ENCODE measurements around the gene PRR12. TPM values are rescaled to one million over a fixed set of nuclear protein-coding genes. Genes with fewer than 3 reads are reported as not detected.
A peak's percentile ranks its signal among the peaks of the same experiment; 100 is the strongest.
"Not testable (repeated sequence)": the region's sequence is repeated elsewhere in the genome, so short reads cannot be mapped to it uniquely, and the experiment has no call there.

PRR12 gene
- total RNA-seq, 2 donors from 2014 or later = 23.9 to 24.6 TPM

DNA sequence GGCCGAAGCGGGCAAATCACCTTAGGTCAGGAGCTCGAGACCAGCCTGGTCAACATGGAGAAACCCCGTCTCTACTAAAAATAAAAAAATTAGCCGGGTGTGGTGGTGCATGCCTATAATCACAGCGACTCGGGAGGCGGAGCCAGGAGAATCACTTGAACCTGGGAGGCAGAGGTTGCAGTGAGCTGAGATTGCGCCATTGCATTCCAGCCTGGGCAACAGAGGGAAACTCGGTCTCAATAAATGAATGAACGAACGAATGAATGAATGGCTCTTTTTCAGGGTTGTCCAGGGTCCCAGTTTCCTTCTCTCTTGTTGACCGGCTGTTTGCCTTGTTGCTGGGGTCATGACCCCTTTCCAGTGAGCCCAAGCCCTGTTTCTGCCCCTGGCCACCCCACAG is 26.9 kb downstream of the PRR12 start:
- Mint-ChIP-seq H3K4me1 (ENCODE audit: low read depth) (peaks cover 20% of the 10 kb centered on the region), H3K36me3 (ENCODE audit: insufficient read depth in 2 of 2) (peaks cover 11 to 29% of the 10 kb centered on the region in 2 donors)
- ATAC-seq (replicated peaks in 1 of 2); H3K27ac Mint-ChIP-seq; H3K4me3 Mint-ChIP-seq; H3K27me3 Mint-ChIP-seq (ENCODE audit: low read depth); DNase-seq; H3K9me3 Mint-ChIP-seq: not testable (repeated sequence)

DNA sequence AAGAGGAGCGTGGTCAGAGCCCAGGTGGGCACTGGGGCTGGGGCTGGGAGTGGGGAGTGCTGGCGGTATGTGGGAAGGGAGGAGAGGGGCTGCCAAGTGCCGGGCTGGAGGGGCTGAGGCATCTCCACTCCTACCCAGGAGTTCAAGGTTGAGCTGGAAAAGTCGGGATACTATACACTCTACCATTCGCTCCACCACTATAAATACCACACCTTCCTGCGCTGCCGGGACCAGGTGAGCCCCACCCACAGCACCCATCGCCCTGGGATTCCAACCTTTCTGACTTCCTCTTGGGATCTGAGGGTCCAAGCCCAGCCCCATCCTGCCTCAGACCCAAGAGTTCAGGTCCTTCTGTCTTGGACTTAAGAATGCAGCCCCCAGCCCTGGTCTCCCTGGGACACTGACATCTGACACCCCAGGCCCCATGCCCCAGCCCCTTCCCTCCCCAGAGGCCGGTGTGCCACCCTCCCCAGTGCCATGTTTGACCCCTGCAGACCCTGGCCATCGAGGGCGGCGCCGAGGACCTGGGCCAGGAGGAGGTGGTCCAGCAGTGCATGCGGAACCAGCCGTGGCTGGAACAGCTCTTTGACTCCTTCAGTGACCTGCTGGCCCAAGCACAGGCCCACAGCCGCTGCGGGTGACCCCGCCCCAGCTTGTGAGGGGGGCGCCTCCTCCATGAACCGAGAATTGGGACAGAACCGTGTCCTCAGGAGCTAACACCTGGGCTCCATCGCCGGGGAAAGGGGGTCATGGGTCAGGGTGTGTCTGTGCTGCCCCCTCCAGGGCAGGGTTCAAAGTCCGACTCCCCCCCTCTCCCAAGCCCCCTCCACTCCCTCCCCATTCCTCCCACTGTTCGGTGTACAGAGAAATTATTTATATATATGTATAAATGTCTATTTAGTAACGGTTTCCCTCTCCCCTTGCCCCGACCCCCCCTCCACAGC is 34.3 kb downstream of the PRR12 start:
- DNase-seq (no peak), ATAC-seq (replicated peaks in 1 of 2) (no peak)
- Mint-ChIP-seq H3K36me3 (ENCODE audit: insufficient read depth in 2 of 2) (peaks cover 0 to 14% of the 10 kb centered on the region in 2 donors), H3K9me3 (no peaks in the 10 kb centered on the region), H3K4me1 (ENCODE audit: low read depth) (no peaks in the 10 kb centered on the region), H3K4me3 (no peak overlapping the region), H3K27me3 (ENCODE audit: low read depth) (no peaks in the 10 kb centered on the region), H3K27ac (no peak overlapping the region)

DNA sequence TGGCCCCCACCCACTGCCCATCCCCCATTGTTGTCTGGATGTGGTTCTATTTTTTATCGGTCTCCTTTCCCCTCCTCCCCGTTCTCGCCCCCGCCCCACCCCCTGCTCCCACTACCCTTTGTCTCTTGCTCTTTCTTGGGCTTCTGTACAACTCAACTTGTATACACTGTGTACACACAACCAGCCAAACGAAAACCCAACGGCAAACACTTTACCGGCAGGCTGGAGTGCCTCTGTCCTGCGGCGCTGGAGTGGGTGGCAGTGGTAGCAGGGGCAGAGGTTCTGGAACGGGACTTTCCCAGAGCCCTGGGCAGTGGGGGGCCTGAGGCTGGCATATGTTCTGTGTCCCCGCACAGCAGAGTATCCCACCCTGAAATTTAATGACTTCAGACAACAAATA is 35.2 kb downstream of the PRR12 start:
- H3K36me3 Mint-ChIP-seq (ENCODE audit: insufficient read depth in 2 of 2) = peaks cover 0 to 14% of the 10 kb centered on the region in 2 donors

DNA sequence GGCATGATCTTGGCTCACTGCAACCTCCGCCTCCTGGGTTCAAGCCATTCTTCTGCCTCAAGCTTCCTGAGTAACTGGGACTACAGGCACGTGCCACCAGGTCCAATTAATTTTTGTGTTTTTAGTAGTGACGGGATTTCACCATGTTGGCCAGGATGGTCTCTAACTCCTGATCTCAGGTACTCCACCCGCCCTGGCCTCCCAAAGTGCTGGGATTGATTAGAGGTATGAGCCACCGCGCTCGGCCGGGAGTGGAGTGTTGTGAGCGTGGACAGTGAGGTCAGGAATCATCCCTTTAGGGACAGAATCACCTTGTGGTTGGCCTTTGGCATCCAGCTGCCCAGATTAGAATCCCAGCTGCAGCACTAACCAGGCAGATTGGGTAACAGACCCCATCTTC is 38.7 kb downstream of the PRR12 start:
- no peak for ATAC-seq (replicated peaks in 1 of 2)
- H3K27ac Mint-ChIP-seq = no peak overlapping the region
- no peaks in the 10 kb centered on the region for H3K27me3 Mint-ChIP-seq (ENCODE audit: low read depth)

More for the DNA sequence above, 35.2 kb downstream of the PRR12 start:
- ATAC-seq (replicated peaks in 1 of 2) = no peak
- no peak overlapping the region for H3K4me3 Mint-ChIP-seq
- H3K27me3 Mint-ChIP-seq (ENCODE audit: low read depth) = no peaks in the 10 kb centered on the region
- no peak for DNase-seq
- H3K9me3 Mint-ChIP-seq = no peaks in the 10 kb centered on the region
- no peak overlapping the region for H3K27ac Mint-ChIP-seq
- H3K4me1 Mint-ChIP-seq (ENCODE audit: low read depth) = no peaks in the 10 kb centered on the region

DNA sequence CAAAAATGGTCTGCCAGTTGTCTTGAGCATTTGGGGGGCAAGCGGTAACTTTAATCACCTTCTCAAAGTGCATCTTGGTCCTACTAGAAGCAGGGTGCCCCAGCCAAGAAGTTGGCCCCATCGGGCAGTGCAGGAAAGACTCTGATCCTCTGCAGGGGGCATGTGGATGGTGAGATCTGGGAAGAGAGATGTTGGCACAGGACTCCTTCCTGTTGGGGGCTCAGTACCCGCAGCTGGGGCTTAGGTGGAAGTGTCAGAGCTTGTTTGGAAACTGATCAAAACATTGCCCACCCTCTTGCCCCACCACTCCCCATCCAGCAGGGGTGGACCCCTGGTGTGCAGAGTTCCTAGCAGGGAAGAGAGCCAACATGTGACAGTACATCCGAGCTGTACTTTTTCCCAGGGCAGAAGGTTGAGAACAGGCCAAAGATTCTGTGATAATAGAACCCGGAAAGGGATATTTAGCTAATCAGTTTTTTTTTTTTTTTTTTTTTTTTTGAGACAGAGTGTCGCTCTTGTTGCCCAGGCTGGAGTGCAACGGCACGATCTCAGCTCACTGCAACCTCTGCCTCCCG is 40.1 kb downstream of the PRR12 start:
- no peaks in the 10 kb centered on the region for H3K9me3 Mint-ChIP-seq
- no peak overlapping the region for H3K4me3 Mint-ChIP-seq
- no peak for DNase-seq
- H3K36me3 Mint-ChIP-seq (ENCODE audit: insufficient read depth in 2 of 2) = peaks cover 0 to 9% of the 10 kb centered on the region in 2 donors
- no peak overlapping the region for H3K27ac Mint-ChIP-seq
- ATAC-seq (replicated peaks in 1 of 2) = no peak
- H3K27me3 Mint-ChIP-seq (ENCODE audit: low read depth) = no peaks in the 10 kb centered on the region
- peaks cover 9% of the 10 kb centered on the region for H3K4me1 Mint-ChIP-seq (ENCODE audit: low read depth)

More for the DNA sequence above, 38.7 kb downstream of the PRR12 start:
- no peak overlapping the region for H3K4me3 Mint-ChIP-seq
- no peaks in the 10 kb centered on the region for H3K4me1 Mint-ChIP-seq (ENCODE audit: low read depth)
- peaks cover 0 to 11% of the 10 kb centered on the region in 2 donors for H3K36me3 Mint-ChIP-seq (ENCODE audit: insufficient read depth in 2 of 2)
- H3K9me3 Mint-ChIP-seq = no peaks in the 10 kb centered on the region
- DNase-seq = no peak

DNA sequence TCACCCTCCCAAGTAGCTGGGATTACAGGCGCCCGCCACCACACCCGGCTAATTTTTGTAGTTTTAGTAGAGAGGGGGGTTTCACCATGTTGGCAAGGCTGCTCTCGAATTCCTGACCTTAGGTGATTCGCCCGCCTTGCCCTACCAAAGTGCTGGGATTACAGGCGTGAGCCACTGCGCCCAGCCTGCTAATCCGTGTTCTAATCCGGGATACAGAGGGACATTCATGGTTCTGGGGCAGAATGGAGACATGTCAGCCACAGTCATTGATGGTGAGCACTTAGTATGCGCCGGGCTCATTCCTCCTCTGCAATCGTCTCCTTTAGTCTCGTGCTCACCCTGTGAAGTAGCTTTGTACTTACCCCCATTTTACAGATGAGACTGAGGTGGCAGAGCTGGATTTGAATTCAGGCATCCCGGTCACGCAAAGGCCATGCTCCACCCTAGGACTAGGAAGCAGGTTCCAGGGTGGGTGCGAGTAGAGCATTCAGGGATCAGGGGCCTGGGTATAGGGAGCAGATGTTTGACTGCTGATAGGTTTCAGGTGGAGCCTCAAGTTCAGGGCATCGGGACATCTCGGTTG is 40.7 kb downstream of the PRR12 start:
- H3K27ac Mint-ChIP-seq = no peak overlapping the region
- H3K36me3 Mint-ChIP-seq (ENCODE audit: insufficient read depth in 2 of 2) = peaks cover 0 to 8% of the 10 kb centered on the region in 2 donors
- H3K27me3 Mint-ChIP-seq (ENCODE audit: low read depth) = no peaks in the 10 kb centered on the region
- no peaks in the 10 kb centered on the region for H3K9me3 Mint-ChIP-seq
- H3K4me3 Mint-ChIP-seq = no peak overlapping the region
- ATAC-seq (replicated peaks in 1 of 2) (no peak), DNase-seq (no peak)
- peaks cover 10% of the 10 kb centered on the region for H3K4me1 Mint-ChIP-seq (ENCODE audit: low read depth)

DNA sequence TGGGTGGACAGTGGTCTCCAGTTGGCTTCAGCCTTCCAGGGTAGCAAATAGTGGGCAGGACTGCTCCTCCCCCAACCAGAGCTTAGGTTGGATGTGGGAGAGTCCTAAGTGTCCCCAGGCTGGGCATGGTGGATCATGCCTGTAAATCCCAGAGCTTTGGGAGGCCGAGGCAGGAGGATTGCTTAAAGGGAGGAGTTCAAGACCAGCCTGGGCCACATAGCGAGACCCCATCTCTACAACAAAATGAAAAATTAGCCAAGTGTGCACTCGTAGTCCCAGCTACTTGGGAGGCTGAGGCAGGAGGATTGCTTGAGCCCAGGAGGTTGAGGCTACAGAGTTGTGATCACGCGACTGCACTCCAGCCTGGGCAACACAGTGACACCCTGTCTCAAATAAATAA is 41.6 kb downstream of the PRR12 start:
- Mint-ChIP-seq H3K27me3 (ENCODE audit: low read depth) (no peaks in the 10 kb centered on the region), H3K36me3 (ENCODE audit: insufficient read depth in 2 of 2) (peaks cover 0 to 5% of the 10 kb centered on the region in 2 donors), H3K4me3 (no peak overlapping the region), H3K9me3 (no peaks in the 10 kb centered on the region), H3K27ac (no peak overlapping the region), H3K4me1 (ENCODE audit: low read depth) (peaks cover 11% of the 10 kb centered on the region)
- no peak for DNase-seq
- ATAC-seq (replicated peaks in 1 of 2) = no peak

DNA sequence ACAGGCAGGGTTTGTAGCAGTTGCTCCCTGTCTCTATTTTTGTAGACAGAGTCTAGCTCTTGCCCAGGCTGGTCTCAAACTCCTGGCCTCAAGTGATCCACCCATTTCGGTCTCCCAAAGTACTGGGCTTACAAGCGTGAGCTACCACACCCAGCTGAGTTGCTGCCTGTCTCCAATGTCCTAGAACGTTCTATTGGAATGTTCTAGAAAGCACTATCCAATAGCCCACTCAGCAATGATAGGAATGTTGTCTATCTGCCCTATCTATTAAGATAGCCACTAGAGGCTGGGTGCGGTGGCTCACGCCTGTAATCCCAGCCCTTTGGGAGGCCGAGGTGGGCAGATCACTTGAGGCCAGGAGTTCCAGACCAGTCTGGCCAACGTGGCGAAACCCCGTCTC is 42.3 kb downstream of the PRR12 start:
- H3K4me3 Mint-ChIP-seq; H3K9me3 Mint-ChIP-seq; H3K36me3 Mint-ChIP-seq (ENCODE audit: insufficient read depth in 2 of 2); H3K27ac Mint-ChIP-seq; ATAC-seq (replicated peaks in 1 of 2); H3K27me3 Mint-ChIP-seq (ENCODE audit: low read depth); DNase-seq: not testable (repeated sequence)
- peaks cover 18% of the 10 kb centered on the region for H3K4me1 Mint-ChIP-seq (ENCODE audit: low read depth)

DNA sequence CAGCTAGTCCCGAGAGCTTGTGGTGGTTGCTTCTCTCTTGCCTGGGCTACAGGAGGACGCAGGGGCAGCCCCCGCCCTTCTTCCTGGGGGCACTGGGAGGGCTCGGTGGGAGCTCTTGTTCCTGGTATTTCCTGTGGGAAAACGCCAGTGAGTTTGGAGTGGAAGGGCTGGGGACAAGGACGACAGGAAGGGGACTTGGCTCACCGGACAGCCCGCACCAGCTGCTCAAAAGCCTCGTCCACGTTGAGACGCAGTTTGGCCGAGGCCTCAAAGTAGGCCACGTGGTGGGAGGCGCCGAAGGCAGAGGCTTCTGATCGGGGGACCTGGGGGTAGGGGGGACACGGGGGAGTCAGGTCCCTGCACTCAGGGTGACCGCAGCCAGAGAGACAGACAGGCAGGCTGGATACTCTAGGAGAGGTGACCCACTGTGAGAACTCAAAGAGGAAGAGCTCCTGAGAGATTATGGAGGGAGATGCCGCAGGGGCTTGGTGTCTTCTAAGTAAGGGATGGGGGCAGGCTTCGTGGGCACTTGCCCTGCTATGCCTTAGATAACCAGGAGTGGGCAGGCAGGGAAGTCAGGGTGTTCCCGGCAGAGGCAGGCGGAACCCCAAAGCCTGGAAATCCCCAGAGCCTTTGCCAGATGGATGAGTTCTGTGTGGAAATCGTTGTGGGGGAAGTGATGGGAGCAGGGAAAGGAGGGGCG is 44.7 kb downstream of the PRR12 start:
- H3K9me3 Mint-ChIP-seq = no peaks in the 10 kb centered on the region
- peaks cover 0 to under 1% of the 10 kb centered on the region in 2 donors for H3K36me3 Mint-ChIP-seq (ENCODE audit: insufficient read depth in 2 of 2)
- peaks cover 37% of the 10 kb centered on the region for H3K4me1 Mint-ChIP-seq (ENCODE audit: low read depth)
- H3K27me3 Mint-ChIP-seq (ENCODE audit: low read depth) = peaks cover 6% of the 10 kb centered on the region
- ATAC-seq (replicated peaks in 1 of 2) (no peak), DNase-seq (no peak)
- H3K27ac Mint-ChIP-seq = no peak overlapping the region
- no peak overlapping the region for H3K4me3 Mint-ChIP-seq

DNA sequence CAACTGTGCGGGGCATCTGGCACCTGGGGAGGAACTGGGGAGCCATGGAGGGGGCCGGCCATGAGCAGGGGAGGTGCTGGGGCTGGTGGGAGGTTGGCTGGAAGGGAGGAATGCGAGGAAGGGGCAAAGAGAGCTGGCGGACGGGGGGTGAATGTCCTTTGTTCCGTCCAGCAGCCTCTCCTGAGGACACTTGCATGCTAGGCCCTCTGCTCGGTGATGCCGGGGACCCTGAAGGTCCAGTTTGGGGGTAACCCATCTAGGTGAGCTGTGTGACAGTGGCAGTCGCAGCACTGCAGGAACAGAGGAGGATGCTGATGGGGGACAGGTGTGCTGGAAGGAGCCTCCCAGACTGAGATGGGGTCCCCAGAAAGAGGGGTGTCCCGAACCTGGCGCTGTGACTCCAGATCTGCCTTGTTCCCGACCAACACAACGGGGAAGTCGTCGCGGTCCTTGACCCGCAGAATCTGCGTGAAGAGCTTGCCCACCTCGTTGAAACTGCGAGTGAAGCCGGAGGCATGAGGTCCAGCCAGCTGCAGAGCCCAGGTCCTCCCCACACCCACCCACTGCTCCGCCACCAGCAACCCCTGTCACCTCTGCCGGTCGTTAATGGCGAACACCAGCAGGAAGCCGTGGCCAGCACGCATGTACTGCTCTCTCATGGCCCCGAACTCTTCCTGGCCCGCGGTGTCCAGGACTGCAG is 45.4 kb downstream of the PRR12 start:
- H3K27me3 Mint-ChIP-seq (ENCODE audit: low read depth) = peaks cover 6% of the 10 kb centered on the region
- ATAC-seq (replicated peaks in 1 of 2) (no peak), DNase-seq (no peak)
- no peak overlapping the region for H3K4me3 Mint-ChIP-seq
- no peak overlapping the region for H3K27ac Mint-ChIP-seq
- H3K36me3 Mint-ChIP-seq (ENCODE audit: insufficient read depth in 2 of 2) = peaks cover 0 to 1% of the 10 kb centered on the region in 2 donors
- H3K9me3 Mint-ChIP-seq = no peaks in the 10 kb centered on the region
- peaks cover 41% of the 10 kb centered on the region for H3K4me1 Mint-ChIP-seq (ENCODE audit: low read depth)

DNA sequence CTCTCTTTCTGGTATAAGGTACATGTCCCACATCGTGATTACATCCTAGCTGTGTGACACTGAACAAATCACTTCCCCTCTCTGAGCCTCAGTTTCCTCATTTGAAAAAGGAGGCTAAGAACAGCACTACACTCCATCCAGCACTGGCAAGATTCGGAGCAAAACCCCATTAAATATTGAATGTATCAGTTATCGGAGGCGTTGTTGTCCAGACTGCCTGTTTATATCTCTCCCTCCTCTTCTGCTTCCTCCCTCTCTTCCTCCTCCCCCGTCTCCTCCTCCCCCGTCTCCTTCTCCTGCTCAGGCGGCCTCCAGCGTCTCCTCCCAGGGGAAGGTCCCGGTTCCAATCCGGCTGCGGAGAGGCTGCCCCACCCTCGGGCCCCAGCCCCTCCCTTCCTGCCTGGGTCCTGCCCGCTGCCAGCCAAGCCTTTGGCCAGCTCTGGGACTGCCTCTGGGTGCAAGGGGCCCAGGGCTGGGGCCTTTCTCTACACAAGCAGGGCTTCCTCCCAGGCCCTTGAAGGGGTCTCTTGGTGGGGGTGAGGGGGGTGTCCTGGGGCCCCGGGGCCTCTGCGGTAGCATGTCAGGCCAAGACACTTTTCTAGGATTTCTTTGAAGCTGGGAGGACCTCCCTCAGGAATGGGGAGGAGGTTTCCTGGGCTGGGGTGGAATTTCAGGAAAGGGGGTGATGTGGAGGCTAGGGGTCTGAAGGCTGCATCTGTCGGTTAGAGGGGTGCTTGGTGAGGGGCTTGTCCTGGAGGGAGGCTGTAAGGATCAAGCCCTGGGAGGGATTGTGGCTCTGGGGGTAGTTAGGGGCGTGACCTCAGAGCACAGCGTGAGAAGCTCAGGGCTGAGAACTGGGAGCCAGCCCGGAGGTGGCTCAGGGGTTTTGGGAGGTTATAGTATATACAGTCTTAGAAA is 47.1 kb downstream of the PRR12 start:
- ATAC-seq (replicated peaks in 1 of 2) = no peak
- peak in 1 of 2 donors; percentile 14 for DNase-seq
- H3K27ac Mint-ChIP-seq = peak overlapping the region; percentile 27
- peaks cover 6% of the 10 kb centered on the region for H3K27me3 Mint-ChIP-seq (ENCODE audit: low read depth)
- no peaks in the 10 kb centered on the region for H3K9me3 Mint-ChIP-seq
- peaks cover 0 to 1% of the 10 kb centered on the region in 2 donors for H3K36me3 Mint-ChIP-seq (ENCODE audit: insufficient read depth in 2 of 2)
- H3K4me1 Mint-ChIP-seq (ENCODE audit: low read depth) = peaks cover 47% of the 10 kb centered on the region
- H3K4me3 Mint-ChIP-seq = peak overlapping the region; percentile 70 to 100

All from activated T-cell treated with anti-CD3 and anti-CD28 coated beads, Interleukin-2, amount 50 U/mL, for 72 hours (primary cell).